KG1 (cell line): ENCODE results near the gene KRT86.
"Not testable (repeated sequence)": the region's sequence is repeated elsewhere in the genome, so short reads cannot be mapped to it uniquely, and the experiment has no call there.

ENCODE experiments used
- DNase-seq: peaks from one replicate; lab custom pipeline; 2025; lab: John Stamatoyannopoulos, UW

Gene KRT86

GRCh38 chr12:52238916-52239646 lies 35.4 kb upstream of the KRT86 start:
- DNase-seq = no peak

GRCh38 chr12:52239767-52240166 lies 34.7 kb upstream of the KRT86 start:
- no peak for DNase-seq

- DNase-seq = not testable (repeated sequence)
Measured at GRCh38 chr12:52240247-52240646, 34.2 kb upstream of the KRT86 start.

- DNase-seq = no peak
Measured at GRCh38 chr12:52241205-52241842, 33.1 kb upstream of the KRT86 start.

DNA sequence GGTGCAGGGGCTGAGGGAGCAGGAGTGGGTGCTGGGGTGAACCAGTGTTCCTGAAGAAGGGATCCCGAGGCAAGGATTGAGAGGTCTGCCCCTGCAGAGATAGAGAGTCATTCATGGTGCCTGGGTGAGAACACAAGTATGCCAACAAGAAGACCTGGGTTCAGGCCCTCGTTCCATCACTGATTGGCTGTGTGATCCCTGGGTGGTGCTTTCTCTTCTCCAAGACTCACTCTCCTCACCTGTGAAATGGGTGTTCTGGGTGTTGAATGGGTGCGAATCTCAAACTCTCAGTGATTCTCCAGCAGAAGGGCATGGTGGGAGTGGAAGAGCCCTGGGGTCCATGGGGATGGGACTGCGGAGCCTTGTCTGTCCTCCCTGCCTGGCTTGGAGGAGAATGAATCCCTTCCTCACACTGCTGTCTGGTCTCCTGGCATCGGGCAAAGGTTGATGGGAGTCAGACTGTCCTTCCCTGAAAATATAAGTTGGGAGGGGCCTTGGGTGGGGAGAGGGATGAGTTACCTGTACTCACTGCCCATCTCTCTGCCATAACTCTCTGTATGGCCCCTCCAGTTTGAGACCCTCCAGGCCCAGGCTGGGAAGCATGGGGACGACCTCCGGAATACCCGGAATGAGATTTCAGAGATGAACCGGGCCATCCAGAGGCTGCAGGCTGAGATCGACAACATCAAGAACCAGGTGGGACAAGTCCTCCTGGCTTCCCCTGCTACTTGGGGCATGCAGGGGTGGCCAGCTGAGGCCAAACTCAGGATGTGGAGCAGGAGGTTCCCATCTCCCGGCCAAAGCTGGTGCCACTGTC lies 31.8 kb upstream of the KRT86 start:
- DNase-seq = no peak

DNA sequence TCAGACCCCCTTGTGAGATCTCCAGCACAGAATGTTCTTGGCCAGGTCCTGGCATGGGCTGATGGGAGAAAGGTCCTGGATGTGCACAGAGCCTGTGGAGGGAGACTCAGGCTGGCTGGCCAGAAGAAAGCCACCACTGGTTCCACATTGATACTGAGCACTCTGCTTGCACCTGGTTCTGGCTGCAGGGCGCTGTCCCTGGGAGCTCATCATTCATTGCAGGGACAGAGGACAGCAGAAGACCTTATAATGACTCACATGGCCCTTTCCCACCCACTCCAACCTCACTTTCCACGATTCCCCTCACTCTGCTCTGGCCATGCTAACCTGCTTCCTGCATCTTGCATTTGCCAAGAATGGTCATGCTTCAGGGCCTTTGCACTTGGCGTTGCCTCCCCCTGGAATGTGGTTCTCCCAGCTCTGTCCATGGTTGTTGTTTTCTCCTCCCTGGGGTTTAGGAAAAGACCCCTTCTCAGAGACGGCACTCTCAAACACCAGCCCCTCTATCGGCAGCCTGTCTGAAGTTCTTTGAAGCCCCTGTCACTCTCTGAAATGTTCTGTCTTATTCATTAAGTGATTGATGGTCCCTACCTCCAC lies 31.1 kb upstream of the KRT86 start:
- no peak for DNase-seq

DNA sequence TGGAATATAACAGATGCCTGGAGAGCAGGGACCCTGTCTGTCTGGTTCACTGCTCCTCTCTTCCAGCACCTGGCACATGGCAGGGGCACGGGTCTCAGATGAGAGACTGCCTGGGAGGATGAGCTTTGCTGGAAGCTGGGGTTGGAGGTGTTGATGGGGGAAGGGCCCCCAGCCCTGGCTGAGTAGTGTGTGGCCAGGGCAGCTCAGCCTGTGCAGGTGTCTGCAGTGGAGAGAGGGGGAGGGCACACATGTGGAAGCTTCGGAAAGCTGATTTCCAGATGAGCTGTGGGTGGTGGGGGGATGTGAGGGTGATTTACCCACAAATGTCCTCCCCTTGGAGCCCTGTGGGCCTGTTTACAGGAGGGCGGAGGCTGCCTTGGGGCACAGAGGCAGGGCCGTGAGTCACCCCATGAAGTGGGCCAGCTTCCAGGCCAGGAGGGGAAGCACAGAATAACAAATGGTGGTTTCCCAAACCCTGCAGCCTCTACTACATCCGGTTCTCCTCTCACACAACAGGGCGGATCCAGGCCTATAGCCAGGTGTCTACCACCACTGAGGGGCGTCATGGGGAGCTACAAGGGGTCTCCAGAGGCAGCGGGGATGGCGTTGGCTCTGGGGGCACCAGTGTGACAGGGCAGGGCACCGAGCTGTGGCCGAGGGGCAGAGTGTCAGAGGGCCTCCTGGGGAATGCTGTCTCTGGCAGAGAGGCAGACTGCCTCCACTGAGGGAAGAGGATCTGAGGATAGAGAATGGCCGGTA lies 30.4 kb upstream of the KRT86 start:
- no peak for DNase-seq

- DNase-seq = no peak
Measured at GRCh38 chr12:52244615-52244994, 29.8 kb upstream of the KRT86 start.

GRCh38 chr12:52245259-52245961 lies 29.0 kb upstream of the KRT86 start:
- no peak for DNase-seq

DNA sequence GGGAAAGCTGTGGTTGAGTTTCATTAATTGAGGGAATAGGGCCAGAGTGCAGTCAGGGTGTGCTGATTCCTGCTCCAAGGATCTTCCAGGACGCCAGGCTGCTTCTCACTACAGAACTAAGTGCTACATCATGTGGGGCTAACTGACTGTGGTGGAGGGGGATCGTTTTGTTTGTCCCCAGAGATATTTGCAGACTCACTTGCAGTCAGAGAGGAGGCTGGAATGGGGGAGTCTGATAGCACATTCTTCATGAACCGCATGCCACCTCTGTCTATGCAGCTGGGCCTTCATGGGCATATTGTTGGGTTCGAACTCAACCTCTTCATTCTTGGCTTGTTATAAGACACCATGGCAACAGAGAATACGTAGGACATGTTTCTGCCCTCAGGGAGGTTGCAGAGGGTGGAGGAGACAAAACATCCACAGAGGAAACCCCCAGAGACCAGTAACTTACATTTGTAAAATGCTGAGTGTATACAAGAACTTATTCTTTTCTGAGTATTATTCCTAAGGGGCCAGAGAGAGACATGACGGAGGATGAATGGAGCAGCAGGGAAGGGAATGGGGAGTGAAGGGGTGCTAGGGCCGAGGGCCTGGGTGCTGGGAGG lies 28.4 kb upstream of the KRT86 start:
- DNase-seq = no peak

DNA sequence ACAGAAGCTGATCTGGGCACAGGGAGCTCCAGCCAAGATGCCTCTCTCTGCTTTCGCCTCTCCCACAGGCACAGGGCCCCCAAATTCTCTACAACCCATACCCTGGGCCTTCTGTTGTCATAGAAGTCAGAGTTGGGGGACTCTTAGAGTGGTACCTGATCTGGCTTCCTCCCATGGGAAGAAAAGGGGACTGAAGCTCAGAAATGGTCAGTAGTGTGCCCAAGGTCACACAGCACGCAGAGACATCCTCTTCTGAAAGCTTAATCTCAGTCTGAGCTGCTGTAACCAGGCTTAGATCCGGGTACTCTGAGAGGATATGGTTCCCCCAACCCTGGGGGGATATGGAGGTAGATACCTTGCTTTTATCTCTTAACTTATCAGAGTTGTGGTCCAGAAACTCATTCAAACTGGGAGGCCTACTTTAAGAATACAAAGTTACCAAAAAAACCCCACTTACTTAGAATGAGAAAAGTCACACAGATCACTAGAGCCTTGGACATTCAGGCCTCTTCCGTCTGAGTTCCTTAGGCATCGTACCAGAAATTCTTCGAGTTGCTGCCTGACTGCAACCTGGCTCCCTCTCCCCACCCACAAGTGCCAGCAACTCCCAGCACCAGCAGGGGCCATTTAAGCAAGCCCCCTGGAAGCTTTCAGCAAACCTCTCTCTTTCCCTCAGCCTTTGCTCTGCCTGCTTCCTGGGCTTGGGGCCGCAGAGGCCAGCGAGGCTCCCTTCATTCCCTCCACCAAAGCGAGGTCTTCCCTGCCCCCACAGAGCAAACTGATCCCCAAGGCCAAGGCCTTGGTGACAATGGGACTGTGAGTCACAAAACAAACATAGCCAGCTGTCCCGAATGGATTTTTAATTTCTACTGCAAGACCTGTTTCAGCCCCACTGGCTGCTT lies 27.5 kb upstream of the KRT86 start:
- no peak for DNase-seq

DNA sequence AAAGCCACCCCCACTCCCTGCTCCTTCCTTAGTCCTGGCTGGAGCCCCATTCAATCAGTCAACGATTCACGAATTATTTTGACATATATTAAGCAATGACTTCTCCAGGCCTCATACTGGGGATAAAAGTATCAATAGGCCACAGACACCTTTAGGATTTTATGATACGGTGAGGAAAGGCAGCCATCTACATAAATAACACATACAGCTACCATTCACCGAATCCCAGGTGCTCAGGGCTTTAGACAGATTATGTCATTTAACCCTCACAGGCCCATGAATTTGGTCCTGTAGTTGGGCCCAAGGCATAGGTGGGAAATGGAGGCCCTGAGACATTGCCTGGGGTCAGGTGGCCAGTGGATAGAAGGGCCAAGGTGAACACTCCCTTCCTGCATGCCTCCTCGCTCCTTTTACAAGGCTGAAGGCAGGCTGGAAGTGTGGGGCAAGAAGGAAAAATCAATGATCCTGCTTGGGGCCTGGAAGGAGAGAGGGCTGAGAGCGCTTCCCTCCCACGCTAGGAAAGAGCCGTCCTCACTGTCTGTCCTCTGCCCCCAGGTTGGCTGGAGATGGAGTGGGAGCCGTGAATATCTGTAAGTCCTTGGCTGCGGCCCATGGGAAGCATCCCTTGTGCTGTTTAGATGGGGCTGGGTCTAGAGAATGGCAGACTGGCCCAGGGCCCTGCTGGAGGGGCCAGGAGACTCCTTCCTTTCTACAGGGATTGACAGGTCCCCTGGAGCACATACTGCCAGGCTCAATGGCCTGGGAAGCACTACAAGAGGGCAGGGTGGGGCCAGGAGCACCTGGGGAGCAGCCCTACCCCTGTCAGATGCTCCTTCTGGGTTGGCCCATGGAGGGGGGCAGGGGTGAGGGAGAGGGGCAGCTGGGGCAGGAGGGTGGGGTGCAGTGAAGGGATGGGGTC lies 26.6 kb upstream of the KRT86 start:
- DNase-seq = no peak

- DNase-seq = no peak
Measured at GRCh38 chr12:52248541-52249461, 25.6 kb upstream of the KRT86 start.

- DNase-seq = no peak
Measured at GRCh38 chr12:52249511-52250047, 24.9 kb upstream of the KRT86 start.

GRCh38 chr12:52250048-52250990 lies 24.1 kb upstream of the KRT86 start:
- DNase-seq = no peak
